ENCODE results near the gene YKT6.

Gene YKT6

DNA sequence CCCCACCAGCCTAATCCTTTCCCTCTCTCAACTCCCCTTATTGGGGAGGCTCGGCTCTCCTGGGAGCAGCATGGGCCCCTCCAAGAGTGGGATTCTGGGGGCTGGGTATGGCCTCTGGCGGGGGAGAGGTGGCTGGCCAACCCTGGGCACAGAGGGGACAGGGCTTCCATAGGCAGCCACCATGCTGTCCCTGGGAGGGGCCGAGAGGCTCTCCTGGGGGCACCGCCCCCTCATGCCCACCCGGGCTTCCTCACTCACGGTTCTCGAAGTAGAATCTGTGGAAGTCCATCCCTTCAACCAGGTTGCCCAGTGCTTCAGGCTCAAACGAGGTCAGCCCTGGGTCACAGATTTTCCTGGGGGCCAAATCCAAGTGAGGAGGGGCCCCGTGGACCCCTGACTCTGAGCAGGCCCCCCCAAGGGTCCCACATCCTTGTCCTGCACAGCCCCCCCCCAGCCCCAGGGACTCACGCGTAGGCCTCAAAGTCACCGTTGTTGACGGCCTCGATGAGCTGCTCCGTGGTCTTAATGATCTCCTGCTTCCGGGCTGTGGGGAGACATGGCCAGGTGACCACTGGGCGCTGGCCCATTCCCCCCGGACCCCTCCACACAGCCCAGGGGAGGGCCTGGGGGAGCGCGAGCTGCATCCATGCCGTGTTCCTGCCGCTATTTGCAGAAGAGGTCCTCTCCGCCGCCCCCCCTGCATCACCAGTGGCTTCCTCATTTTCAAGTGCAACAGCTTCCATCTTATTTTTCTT is 19.8 kb downstream of the YKT6 start:
- no peak for DNase-seq

DNA sequence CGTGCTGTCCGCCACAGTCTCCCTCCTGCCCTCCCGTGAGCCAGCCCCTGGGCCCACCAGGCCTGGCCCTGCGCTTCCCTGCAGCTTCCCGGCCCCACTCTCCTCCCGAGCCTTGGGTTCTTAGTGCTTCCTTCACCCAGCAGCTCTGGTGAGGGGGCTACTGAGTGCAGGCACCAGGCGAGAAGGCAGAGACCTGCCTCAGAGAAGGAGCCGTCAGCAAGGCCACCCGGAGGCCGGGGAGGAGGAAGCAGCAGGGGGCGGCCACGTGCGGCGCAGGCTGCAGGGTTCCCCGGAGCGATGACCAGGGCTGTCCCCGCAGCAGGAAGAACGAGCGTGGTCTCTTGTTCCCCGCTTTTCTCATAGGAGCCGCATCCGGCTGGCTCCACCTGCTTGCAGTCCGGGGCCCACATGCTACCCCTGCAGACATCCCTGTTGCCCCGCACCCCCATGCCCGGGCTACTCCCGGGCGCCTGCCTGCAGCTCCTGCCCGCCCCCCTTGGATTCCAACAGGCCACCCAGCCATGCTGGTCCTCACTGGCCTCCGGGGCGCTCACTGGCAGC is 20.5 kb downstream of the YKT6 start:
- DNase-seq: peak; percentile 79

DNA sequence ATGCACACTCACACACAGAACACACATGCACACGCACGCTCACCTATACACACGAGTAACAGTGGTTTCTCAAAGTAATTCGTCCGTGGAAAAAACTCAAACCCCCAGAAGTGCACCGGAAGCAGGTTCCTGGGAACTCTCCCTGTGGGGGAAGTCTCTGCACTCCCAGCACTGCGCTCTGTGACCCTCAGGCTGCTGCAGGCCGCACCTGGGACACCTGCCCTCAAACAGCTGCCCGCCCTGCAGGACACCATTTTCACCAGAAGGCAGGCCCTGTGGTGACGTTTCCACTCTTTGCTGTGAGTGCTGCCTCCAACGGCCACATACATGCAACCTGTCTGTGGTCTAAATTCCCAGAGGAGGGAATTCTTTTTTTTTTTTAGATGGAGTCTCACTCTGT is 21.3 kb downstream of the YKT6 start:
- no peak for DNase-seq

DNA sequence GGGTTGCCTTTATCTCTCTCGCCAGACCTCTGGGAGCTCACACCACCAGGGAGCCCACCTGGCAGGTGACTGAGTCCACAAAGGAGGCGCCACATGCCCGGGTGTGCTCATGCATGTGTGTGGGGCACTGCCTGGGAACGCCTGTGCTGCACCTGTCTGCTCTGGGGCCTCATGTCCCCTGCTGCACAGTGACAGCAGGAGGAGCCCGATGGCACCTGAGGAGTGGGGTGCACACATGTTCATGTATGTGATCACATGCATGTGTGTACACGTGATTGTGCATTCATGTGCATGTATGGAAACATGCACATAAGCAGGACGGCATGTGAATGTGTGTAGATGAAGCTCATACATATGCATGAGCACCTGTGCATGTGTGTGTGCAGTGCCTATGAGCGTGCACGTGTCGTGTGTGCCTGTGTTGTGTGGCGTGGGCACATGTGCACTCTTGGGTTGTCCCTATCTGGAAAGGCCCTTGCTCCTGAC is 22.0 kb downstream of the YKT6 start:
- no peak for DNase-seq

DNA sequence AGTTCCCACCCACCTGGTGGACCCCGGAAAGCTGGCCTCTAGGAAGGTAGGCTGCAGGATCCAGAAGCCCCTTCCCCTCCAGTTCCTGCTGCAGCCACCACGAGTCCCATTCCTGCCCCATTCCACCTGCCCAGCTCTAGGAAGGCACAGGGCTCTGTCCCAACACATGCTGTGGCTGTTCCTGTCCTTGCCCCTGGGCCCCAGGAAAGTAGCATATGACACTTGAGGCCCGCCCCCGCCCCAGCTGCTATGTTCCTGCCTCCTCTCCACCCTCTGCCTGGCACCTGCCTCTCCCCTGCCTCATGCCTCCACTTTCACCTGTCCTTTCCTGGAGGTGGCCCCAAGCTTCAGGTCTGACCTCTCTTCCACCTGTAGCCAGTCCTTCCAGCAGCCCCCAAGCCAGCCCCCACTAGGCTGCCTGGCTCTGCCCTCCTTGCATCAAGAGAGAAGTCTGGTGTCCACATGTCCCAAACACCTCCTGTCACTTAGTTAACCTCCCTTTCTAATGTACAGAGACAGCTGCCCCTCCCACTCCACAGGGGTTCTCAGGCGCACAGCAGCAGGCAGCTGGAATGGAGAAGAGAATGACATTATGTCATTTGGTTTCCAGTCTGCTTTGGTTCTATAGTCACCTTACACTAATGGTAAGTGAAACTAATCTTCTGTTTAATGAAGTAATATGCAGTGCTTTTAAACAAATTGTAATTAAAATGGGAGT is 22.7 kb downstream of the YKT6 start:
- no peak for DNase-seq

DNA sequence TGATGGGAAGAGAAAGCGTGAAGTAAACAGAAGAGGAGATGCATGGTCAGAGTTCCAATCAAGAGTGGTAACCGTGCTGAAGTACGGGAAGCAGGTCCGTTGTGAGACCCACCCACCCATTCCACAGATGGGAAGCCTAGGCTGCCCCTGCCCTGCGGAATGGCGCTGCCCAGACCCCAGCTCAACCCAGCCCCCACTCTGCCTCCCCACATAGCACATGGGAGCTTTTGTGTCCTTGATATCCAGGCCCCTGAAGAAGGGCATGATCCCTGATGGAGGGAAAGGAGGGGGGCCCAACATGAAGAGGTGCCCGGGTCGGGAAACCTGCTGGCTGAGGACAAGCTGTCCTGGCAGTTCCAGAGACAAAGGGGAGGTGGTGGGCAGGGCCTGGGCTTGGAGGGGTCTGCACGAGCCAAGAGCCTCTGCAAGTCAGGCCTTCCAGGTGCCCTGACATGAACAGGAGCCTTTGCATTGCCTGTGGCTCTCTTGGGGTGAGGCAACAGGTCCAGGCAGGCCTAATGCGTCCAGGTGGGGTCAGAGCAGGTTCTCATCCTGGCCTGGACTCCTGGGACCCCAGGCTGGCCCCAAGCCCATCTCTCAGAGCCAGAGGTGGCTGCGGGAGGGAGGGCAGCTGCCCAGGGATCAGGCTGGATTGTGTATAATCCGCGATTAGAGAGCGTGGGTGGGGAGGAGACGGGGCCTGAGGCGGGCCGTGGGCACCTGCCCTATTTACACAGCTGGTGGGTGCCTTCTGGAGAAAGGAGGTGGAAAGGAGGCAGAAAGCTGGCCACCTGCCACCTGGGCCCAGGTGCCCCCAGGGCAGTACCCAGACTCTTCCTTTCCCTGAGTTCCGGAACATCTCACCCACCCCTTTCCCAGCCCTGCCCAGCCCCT is 23.5 kb downstream of the YKT6 start:
- no peak for DNase-seq

DNA sequence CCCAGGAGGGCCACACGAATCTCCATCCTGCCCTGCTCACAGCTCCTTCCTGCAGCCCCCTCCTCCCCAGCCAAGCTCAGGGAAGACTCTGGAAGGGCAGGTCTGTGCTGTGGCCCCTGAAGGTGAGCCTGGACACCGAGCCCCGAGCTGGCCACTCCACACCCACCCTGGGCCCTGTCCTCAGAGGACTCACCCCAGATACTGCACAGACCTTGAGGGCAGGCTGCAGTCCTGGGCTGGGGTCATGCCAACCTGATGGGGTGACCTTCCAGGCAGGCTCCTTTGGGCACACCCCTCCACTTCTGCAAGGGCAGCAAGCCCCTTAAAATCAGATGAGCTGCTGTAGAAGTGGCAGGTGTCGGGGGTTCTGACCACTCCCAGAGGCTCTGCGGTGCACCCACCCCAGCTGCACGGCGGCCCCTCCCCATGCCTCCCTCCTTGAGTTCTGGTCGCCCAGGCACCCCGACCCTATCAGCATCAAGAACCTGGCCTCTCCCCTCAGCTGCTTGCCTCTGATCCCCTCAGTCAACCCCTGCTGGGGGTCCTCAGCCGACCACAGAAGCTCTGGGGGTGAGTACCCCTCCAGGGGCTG is 24.3 kb downstream of the YKT6 start:
- DNase-seq: no peak

DNA sequence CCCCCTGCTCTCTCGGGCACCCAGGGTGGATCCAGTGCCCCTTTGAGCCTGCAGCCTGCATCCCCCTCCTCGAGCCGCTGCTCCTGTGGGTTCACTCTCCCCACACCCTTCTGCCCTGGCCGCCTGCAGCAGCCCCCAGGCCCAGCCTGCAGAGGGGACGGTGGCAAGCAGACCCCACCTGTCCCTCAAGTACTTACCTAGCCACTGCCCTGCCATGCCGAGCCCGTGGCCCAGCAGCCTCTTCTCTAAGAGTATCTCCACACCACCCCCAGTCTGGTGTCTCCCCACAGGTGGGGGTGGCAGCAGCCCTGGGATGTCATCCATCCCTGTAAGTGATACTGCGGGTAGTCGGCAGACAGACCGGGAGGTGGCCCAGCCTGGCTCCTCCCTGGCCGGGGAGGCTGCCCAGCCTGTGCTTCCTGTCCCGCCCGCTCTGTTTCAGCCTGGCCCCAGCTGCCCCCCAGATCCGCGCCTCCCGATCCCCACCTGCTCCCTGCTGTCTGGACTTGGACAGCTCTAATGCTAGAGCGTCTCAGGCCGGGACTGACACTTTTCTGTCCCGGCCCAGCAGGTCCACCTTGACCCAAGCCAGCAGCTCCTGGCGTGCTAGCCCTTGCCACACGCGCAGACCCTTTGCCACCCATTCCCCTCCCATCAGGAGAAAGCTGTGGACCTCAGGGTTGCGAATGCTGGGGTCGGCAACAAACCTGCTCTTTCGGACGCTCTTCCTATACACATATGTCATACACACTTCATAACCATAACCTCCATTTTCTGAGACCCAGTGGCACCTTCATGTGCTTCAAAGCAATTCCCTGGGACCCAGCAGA is 25.0 kb downstream of the YKT6 start:
- DNase-seq: no peak

DNA sequence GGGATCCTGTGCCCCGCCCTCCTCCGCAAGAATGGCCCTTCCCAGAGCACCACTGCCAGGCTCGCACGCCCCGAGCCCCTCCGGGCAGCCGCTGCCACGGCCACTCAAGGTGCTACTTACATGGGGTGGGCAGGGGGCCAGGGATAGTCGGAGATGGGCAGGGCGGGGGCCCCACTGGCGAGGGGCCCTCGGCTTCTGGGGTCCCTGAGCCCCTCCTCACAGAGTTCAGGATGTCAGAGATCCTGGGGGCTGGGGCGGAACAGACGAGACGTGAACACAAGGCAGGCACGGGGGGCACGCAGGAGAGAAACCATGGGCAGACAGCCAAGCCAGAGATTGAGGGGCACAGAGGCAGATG is 25.6 kb downstream of the YKT6 start:
- DNase-seq: no peak

DNA sequence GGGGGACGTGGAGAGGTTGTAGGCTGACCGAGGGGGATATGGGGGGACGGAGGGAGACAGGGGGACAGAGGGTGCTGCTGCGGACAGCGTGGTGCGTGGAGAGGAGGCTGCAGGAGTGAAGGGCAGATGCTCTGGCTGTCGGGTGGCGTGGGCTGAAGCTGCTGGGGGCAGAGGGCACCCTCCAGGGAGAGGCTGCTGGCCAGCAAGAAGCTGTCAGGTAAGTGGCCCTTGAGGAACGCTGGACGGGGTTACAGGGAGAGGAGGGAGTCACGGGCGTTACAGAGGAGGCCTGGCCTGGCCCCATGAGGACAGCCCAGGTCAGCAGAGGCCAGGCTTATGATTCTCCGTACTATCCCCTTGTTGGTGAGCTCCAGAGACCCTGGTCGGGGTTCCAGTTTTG is 27.1 kb downstream of the YKT6 start:
- no peak for DNase-seq

DNA sequence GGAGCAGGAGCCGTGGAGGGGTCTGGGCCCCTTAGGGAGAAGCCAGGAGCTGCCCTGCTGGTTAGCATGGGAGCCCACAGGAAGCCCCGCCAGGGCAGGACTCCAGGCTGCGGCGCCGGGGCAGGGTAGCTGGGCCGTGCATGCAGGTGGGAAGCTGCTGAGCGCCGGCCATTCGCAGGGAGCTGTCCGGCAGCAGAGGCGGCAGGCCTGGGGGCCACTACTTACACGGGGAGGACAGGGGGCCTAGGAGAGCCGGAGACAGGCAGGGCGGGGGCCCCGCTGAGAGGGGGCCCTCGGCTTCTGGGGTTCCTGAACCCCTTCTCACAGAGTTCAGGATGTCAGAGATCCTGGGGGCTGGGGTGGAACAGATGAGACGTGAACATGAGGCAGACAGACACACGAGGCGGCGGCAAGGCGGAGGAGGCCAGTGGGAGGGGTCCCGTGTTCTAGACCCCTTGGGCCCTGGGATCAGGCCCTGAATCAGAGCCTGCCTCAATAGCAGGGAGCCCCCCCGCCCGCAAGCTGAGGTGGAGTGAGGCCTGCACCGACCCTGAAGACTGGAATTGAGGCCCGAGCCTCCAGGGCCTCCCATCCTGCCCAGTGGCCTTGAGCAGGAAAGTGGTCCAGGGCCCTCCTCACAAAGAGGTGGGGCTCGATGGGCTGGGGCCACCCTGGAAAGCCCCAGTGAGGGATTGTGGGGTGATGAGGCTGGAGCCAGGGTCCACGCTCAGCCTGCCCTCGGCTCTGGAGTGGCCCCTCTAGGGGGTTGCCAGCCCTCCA is 28.0 kb downstream of the YKT6 start:
- DNase-seq: no peak

DNA sequence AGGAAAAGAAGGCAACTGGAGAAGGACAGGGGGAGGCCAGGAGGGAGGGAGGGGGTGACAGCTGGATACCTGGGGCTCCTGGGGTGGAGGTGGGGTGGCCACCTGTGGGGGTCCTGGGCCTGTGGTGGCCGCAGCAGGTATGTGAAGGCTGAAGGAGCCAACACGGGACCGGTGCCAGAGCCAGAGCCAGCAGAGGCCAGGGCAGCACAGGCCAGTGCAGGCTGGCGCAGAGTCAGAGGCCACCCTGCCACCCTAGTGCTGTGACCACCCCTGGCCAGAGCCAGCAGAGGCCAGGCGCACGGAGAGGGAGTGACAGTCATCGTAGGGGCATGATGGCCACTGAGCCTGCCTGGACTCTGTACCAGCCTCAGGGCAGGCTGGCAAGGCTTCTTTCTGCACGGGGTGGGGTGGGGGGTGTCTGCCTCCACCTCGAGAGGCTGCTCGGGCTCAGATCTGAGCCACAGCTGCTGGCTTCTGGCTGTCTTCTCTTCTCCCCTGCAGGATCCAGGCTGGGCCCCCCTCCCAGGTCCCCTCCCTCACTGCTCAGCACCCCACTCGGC is 28.8 kb downstream of the YKT6 start:
- no peak for DNase-seq

DNA sequence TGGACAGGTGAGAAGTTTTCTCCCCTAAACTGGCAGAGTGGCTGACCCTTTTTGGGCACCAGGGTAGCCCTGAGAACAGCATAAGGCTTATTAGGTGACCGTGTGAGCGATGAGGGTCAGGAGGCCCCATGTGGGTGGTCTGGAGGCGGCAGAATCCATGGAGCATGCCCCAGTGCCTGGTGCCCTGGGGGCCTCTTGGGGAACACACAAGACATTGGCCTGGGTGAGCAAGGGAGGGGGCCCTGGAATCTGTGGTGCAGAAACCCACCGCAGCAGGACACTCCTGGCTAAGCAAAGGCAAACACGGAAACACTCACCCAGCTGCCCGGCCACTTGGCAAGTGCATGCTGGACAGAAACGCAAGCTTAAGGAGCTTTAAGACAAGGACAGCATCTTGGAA is 29.5 kb downstream of the YKT6 start:
- no peak for DNase-seq

DNA sequence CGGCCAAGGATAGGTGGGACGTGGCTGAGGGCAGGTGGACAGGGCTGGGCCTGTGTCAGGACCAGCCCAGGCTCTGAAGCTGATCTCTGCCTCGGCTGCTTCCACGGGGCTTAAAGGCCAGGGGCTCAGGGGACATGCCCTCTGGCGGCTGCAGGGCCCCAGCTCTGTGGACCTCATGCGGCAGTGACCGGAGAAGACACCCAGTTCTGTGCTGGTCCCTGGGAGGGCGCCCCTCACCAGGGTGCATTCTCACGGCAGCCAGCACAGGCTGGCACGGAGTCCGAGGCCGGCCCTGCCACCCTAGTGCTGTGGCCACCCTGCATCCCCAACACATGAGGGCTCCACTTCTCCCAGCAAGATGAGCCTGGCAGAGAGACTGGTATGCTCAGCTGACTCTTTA is 30.3 kb downstream of the YKT6 start:
- DNase-seq: no peak

DNA sequence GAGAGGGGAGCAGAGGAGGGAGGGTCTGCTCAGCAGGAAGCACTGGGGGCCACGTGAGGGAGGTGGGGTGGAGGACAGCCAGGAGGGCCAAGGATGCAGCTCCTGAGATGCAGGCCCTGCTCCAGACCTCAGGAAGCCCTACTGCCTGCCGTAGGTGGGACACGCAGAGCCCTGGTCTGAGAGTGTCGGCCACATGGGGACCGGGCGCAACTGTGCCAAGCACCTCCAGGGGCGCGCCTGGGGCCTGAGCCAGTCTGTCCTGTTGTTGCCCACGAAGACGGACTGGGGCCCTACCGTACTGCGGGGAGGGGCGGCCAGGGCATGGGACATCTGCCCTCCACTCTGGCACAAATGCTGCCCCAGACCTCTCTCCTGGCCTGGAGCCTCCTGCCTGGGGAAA is 31.6 kb downstream of the YKT6 start:
- DNase-seq: no peak

DNA sequence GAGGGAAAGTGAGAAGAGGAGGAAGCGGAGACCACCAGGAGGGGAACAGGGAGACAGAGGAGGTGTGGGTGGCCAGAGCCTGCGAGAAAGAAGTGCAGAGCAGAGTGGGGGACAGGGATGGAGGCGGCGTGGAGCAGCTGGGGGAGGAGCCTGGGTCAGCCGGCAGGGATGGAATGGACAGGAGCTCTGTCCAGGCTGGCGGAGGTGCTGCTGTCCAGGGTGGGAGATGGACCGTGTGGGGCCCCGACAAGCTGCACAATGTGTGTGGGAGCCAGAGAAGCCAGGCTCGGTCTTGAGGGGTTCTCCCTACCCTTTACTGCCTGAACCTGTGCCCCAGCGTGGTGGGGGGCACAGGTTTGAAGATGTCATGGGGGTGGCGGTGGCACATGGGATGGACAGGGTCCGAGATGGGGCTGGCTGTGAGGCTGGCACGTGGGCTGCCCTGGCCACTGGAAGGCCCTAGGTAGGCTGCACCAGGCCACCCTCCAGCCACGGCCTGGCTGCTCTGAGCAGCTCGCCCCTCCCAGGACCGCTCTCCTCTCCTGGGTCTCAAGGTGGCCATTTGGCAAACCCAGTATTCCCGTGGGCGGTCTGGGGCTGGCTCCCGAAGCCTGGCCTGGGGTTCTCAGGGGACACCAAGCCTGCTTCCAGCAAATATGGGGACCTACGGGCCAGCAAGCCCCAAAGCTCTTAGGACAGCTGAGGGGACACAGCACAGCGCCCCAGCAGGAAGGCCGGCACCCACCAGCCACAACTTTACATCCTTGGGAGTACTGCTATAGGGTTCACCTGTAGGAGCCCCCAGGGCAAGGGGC is 32.3 kb downstream of the YKT6 start:
- no peak for DNase-seq

DNA sequence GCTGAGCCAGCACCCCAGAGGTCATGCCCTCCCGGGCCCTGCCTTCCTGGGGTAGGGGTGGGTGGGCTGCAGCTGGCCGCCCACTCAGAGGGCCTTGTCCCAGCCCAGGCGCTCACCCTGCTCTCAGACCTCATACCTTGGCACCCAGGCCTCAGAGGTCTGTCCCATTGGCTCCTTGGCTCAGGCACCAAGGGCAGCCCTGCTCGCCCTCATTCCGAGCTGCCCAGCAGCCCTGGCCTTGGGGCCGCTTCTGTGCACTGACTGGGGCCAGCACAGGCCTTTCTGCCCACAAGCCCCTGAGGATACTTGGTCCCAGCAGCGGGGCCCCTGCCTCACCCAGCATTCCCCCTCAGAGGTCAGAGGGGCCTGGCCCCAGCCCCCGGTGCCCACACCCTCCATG is 34.3 kb downstream of the YKT6 start:
- no peak for DNase-seq

DNA sequence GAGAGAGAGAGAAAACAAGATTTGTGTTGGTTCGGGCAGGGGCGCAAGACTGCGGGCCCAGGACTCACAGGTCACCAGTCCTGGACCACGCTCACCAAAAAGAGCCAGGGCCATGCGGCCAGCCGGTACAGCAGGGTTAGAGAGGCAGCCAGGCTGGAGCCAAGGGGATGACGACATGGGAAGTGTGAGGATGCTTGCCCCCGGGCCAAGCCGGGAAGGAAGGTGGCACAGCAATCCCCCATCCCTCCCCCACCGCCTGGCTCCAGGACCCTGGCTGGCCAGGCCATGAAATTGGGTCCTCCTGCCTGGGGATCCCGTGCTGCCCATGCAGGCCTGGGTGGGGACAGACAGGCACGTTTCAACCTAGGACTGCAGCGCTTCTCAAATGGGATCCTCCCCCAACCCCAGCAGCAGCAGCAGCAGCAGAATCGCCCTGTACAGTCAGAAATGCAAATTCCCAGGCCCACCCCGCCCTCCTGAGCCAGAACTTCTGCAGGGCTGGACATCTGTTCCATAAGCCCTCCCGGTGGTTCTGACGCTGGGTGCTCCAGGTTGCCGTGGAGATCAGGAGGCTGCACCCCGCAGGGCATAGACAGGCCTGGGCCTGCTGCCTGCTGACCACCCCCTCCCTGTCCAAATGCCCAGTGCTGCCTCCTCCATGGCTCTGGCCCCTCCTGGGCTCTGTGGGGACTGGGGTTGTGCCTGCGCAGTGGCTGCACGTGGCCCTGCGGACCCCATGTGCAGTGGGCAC is 35.0 kb downstream of the YKT6 start:
- DNase-seq: no peak

DNA sequence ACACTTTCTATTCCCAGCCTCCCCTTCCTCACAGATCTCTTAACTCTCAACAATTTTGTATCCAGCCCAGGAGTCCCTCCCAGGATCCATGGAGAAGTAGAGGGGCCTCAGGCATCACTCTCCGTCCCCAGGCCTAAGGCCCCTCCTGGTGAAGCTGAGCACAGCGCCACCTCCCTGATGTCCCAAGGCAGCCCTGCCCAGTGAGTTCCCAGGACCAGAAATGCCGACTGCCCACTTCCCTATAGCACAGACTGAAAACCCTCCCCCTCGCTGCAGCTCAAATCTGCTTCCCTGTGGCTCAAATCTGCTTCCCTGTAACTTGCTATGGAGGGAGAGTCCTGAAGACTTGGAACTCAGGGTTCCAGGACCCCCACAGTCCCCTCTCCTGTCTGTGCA is 35.6 kb downstream of the YKT6 start:
- DNase-seq: no peak
